Activated T-helper 2 cell treated with anti-CD3 and anti-CD28 coated beads, Interferon-gamma antibody, Interleukin-2, Interleukin-4, amounts not matched to agents 10 μg/mL and 5 μg/mL and 100 μg/mL, durations not matched to agents 14 hours and 24 hours and 36 hours (primary cell): Measurements from ENCODE around the gene PRPH2. TPM values are rescaled to one million over a fixed set of nuclear protein-coding genes. Genes with fewer than 3 reads are reported as not detected.
A peak's percentile ranks its signal among the peaks of the same experiment; 100 is the strongest.
"Not testable (repeated sequence)": the region's sequence is repeated elsewhere in the genome, so short reads cannot be mapped to it uniquely, and the experiment has no call there.

Experiments
- DNase-seq: peaks from one replicate; pipeline ENCODE4 v3.0.0; 2021; ENCODE audit warnings: low spot score
- H3K27ac Mint-ChIP-seq: one replicate; pipeline ENCODE4 v1.8.0; 2021; ENCODE audit warnings: mixed read lengths
- H3K27me3 Mint-ChIP-seq: one replicate; pipeline ENCODE4 v1.8.0; 2021; ENCODE audit warnings: low read depth, mixed read lengths
- H3K36me3 Mint-ChIP-seq: one replicate; pipeline ENCODE4 v1.8.0; 2021; ENCODE audit warnings: low read depth, mixed read lengths
- H3K4me1 Mint-ChIP-seq: one replicate; pipeline ENCODE4 v1.8.0; 2021; ENCODE audit warnings: low read depth, mixed read lengths
- H3K4me3 Mint-ChIP-seq: one replicate; pipeline ENCODE4 v1.8.0; 2021; ENCODE audit warnings: low read depth, mild to moderate bottlenecking, moderate library complexity, mixed read lengths
- H3K9me3 Mint-ChIP-seq: one replicate; pipeline ENCODE4 v1.8.0; 2021; ENCODE audit warnings: mixed read lengths
- intact Hi-C: fragments of 100-400 bp; cut with micrococcal nuclease; formaldehyde crosslinking; loops from one replicate; pipeline ENCODE4 v1.15.1; 2023
- total RNA-seq: library from RNA; stranded (reverse); gene quantifications from 2 replicates; pipeline ENCODE4 v1.2.3, GENCODE V29; 2022

PRPH2 gene
- total RNA-seq, 1 donor from 2014 or later = not detected

DNA sequence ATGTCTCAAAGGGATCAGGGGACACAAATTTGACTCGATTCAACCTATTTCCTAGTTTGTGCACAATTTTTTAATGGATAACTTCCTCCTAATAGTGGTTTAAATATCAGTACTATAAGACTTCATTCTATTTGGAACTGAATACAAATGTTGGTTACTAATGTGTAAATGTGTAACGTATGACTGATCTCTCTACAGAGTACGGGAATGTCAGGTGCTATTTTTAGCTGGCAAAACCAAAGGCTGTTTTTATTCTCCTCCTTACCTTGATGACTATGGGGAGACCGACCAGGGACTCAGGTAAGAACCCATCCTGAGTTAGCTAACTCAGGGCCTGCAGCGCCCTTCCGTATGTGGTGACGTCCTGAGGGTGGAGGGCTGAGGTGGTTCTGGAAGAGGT, 33.0 kb downstream of the PRPH2 start:
- intact Hi-C loops = no loop called here
- Mint-ChIP-seq H3K36me3 (peaks cover 79% of the 10 kb centered on the region), H3K4me3 (no peak overlapping the region), H3K9me3 (no peaks in the 10 kb centered on the region), H3K27me3 (no peaks in the 10 kb centered on the region), H3K4me1 (peaks cover 25% of the 10 kb centered on the region), H3K27ac (no peak overlapping the region)
- DNase-seq = no peak

DNA sequence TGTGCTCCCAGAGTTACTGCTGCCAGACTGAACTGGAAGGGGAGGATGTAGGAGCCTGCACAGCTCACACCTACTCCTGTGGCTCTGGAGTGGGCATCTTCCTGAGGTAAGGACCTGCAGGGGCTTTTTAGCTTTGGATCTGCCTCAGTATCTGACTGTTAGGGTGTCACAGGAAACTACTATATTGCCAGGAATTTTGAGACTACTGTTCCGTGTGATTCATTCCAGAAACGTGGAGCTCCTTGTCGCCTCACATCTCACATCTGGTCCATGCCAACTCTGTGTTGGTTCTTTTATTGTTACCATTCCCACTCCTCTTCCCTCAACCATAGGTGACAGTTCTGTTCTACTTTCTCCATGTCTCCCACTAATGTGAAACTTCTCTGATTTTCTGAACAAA, 34.1 kb downstream of the PRPH2 start:
- no peak overlapping the region for H3K27ac Mint-ChIP-seq
- no peaks in the 10 kb centered on the region for H3K27me3 Mint-ChIP-seq
- no peak for DNase-seq
- no peak overlapping the region for H3K4me3 Mint-ChIP-seq
- peaks cover 79% of the 10 kb centered on the region for H3K36me3 Mint-ChIP-seq
- intact Hi-C loops = no loop called here
- no peaks in the 10 kb centered on the region for H3K9me3 Mint-ChIP-seq
- H3K4me1 Mint-ChIP-seq = peaks cover 16% of the 10 kb centered on the region

- H3K4me1 Mint-ChIP-seq = no peaks in the 10 kb centered on the region
- peaks cover 78% of the 10 kb centered on the region for H3K36me3 Mint-ChIP-seq
- H3K27me3 Mint-ChIP-seq = no peaks in the 10 kb centered on the region
- intact Hi-C loops = no loop called here
- DNase-seq = no peak
- H3K9me3 Mint-ChIP-seq = no peaks in the 10 kb centered on the region
- H3K27ac Mint-ChIP-seq = no peak overlapping the region
- no peak overlapping the region for H3K4me3 Mint-ChIP-seq
These were observed 43.0 kb downstream of the PRPH2 start for GRCh38 chr6:42679358-42679757.

DNA sequence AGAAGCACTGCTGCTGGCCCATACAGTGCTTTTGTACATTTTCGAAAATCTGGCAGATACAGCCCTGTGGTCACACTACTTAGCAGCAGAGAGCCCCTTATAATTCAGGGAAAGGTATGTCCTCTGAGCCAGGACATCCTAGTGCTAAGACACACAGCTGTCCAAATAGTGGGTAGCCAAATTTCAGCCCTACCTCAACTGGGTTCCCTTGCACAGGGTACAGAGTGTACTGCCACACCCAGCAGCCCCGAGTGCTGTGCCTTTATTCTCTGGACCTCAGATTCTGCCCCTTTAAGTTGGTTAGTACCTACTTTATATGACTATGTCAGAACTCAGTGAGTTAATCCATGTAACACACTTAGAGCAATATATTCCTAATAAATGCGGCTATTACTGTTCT, 47.6 kb downstream of the PRPH2 start:
- no peak for DNase-seq
- intact Hi-C loops = no loop called here
- H3K27ac Mint-ChIP-seq = no peak overlapping the region
- peaks cover 90% of the 10 kb centered on the region for H3K36me3 Mint-ChIP-seq
- no peak overlapping the region for H3K4me3 Mint-ChIP-seq
- peaks cover 16% of the 10 kb centered on the region for H3K4me1 Mint-ChIP-seq
- H3K27me3 Mint-ChIP-seq = no peaks in the 10 kb centered on the region
- H3K9me3 Mint-ChIP-seq = no peaks in the 10 kb centered on the region

DNA sequence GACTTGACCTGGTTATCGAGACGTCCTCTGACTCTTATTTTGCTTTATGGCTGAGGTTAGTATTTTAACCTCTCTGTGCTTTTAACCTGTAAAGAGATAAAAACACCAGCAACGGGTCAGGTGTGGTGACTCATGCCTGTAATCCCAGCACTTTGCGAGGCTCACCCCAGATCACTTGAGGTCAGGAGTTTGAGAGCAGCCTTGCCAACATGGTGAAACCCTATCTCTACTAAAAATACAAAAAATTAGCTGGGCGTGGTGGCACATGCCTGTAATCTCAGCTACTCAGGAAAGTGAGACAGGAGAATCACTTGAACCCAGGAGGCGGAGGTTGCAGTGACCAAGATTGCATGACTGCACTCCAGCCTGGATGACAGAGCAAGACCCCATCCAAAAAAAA, 48.0 kb downstream of the PRPH2 start:
- DNase-seq, H3K9me3 Mint-ChIP-seq, H3K27ac Mint-ChIP-seq, intact Hi-C loops, H3K27me3 Mint-ChIP-seq, H3K4me3 Mint-ChIP-seq: not testable (repeated sequence)
- H3K4me1 Mint-ChIP-seq = peaks cover 20% of the 10 kb centered on the region
- H3K36me3 Mint-ChIP-seq = peaks cover 90% of the 10 kb centered on the region

DNA sequence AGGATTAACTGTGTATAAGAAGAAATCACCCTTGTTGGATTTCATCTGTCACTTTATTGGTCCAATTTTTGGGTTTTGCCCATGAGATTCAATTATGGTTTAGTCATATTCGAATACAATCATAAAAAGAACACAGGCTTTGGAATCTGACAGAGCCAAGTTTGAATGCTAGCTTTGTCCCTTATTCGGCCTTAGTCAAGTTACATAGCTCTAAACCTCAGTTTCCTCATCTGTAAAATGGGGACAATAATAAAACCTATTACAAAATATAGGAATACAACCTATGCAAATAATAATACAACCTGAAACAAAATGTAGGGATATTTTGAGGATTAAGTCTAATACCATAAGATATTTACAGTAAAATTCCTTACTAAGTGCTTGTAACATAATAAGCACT, 57.7 kb downstream of the PRPH2 start:
- Mint-ChIP-seq H3K27ac (no peak overlapping the region), H3K27me3 (no peaks in the 10 kb centered on the region), H3K9me3 (no peaks in the 10 kb centered on the region), H3K36me3 (peaks cover 63% of the 10 kb centered on the region), H3K4me3 (no peak overlapping the region), H3K4me1 (peaks cover 9% of the 10 kb centered on the region)
- no peak for DNase-seq
- intact Hi-C loops = no loop called here

GRCh38 chr6:42661540-42662153, 60.8 kb downstream of the PRPH2 start:
- Mint-ChIP-seq H3K27me3 (no peaks in the 10 kb centered on the region), H3K4me3 (no peak overlapping the region), H3K4me1 (peaks cover 3% of the 10 kb centered on the region), H3K27ac (no peak overlapping the region), H3K9me3 (no peaks in the 10 kb centered on the region), H3K36me3 (peaks cover 66% of the 10 kb centered on the region)
- DNase-seq = peak; percentile 74
- intact Hi-C loops = loop anchor here (1.0 to 2.0 kb wide), 3 partner anchors 65 to 237 kb away; no protein-coding TSS in a partner anchor

GRCh38 chr6:42659806-42660205, 62.6 kb downstream of the PRPH2 start:
- intact Hi-C loops = loop anchor here (2.0 kb wide), 1 partner anchor 239 kb away; no protein-coding TSS in a partner anchor
- Mint-ChIP-seq H3K27ac (no peak overlapping the region), H3K27me3 (no peaks in the 10 kb centered on the region), H3K36me3 (peaks cover 60% of the 10 kb centered on the region), H3K9me3 (no peaks in the 10 kb centered on the region), H3K4me1 (peaks cover 3% of the 10 kb centered on the region), H3K4me3 (no peak overlapping the region)
- no peak for DNase-seq

DNA sequence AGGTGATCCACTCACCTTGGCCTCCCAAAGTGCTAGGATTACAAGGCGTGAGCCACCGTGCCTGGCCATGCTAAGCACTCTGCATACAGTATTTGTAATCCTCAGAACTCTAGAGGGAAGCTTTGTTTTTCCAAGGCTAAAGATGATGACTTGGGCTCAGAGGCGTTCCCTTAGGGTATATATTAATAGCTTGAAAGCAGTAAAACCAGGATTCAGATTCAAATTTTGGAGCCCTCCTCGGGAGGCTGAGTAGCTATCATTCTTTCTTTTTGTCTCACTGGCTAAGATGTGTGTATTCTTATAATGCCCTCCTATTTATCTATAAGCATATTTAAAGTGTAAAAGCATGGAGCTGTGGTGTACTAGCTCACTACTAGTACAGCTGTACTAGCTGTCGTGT, 68.5 kb downstream of the PRPH2 start:
- Mint-ChIP-seq H3K36me3 (peaks cover 57% of the 10 kb centered on the region), H3K27ac (no peak overlapping the region), H3K4me1 (no peaks in the 10 kb centered on the region), H3K27me3 (no peaks in the 10 kb centered on the region), H3K4me3 (no peak overlapping the region), H3K9me3 (no peaks in the 10 kb centered on the region)
- intact Hi-C loops = no loop called here
- no peak for DNase-seq

GRCh38 chr6:42652024-42652746, 70.2 kb downstream of the PRPH2 start:
- Mint-ChIP-seq H3K4me1 (no peaks in the 10 kb centered on the region), H3K27ac (no peak overlapping the region), H3K36me3 (peaks cover 51% of the 10 kb centered on the region), H3K9me3 (no peaks in the 10 kb centered on the region), H3K4me3 (no peak overlapping the region), H3K27me3 (no peaks in the 10 kb centered on the region)
- intact Hi-C loops = no loop called here
- DNase-seq = no peak

Other genes starting within 250 kb of the PRPH2 start
- 28.6 and 29.6 TPM in 2 replicates for gene UBR2, start 158.6 kb downstream of the PRPH2 start, total RNA-seq
- gene TBCC, start 23.5 kb upstream of the PRPH2 start, total RNA-seq = 17.7 and 19.5 TPM in 2 replicates
- 14.2 and 14.4 TPM in 2 replicates for gene BICRAL, start 59.5 kb upstream of the PRPH2 start, total RNA-seq
- 149 and 151 TPM in 2 replicates for gene RPL7L1, start 157.0 kb upstream of the PRPH2 start, total RNA-seq
- not detected in 2 replicates for gene PTCRA, start 193.5 kb upstream of the PRPH2 start, total RNA-seq
- gene CNPY3, start 206.9 kb upstream of the PRPH2 start, total RNA-seq = 51.3 and 53.1 TPM in 2 replicates
- 0.62 and 0.69 TPM in 2 replicates for gene GNMT, start 238.2 kb upstream of the PRPH2 start, total RNA-seq